ENCODE measurements around the gene SAMD7. TPM values are rescaled to one million over a fixed set of nuclear protein-coding genes. Genes with fewer than 3 reads are reported as not detected.

Gene SAMD7
- total and polyA plus RNA-seq, 7 experiments from 2014 or later: not detected

- Histone ChIP-seq H3K36me3 (ENCODE audit: control insufficient read depth in 2 of 3, insufficient read depth in 3 of 3, low read length in 3 of 3) (no peaks in the 10 kb centered on the region), H3K27me3 (ENCODE audit: control insufficient read depth in 2 of 2, insufficient read depth in 2 of 2, low read length in 2 of 2) (no peaks in the 10 kb centered on the region), H3K4me1 (ENCODE audit: control insufficient read depth in 2 of 2, insufficient read depth in 2 of 2, low read length in 2 of 2) (no peaks in the 10 kb centered on the region), H3K9me3 (ENCODE audit: control insufficient read depth in 2 of 3, low read length in 3 of 3) (no peaks in the 10 kb centered on the region), H3K27ac (ENCODE audit: low read depth, low read length) (no peak overlapping the region), H3K4me3 (ENCODE audit: low read length) (no peak overlapping the region)
- peaks cover 0 to 5% (median 3%) of the 10 kb centered on the region in 5 donors for H3K36me3 Mint-ChIP-seq
- H3K9me3 Mint-ChIP-seq: peaks cover 0 to 7% (median 0%) of the 10 kb centered on the region in 11 donors
- H3K4me1 Mint-ChIP-seq: peaks cover 0 to 5% (median 0%) of the 10 kb centered on the region in 7 donors
- DNase-seq (no peak), ATAC-seq (no peak)
- H3K27me3 Mint-ChIP-seq: peaks cover 0 to 13% (median 6%) of the 10 kb centered on the region in 5 donors
- ChIA-PET POLR2A (interaction anchor here (0.6 to 6.1 kb wide), 3 partner anchors 13 to 471 kb away, joined by 3 to 36 read pairs (median 4); partner anchors contain the start of gene SEC62), CTCF (interaction anchor here (0.6 to 1.1 kb wide), 2 partner anchors 75 to 139 kb away, joined by 3 to 4 read pairs; no protein-coding TSS in a partner anchor)
- no peak overlapping the region for H3K27ac Mint-ChIP-seq
- intact Hi-C loops (cut with micrococcal nuclease): no loop called here
- no peak overlapping the region for H3K4me3 Mint-ChIP-seq
These were observed 42.2 kb downstream of the SAMD7 start for GRCh38 chr3:169953462-169954141.

GRCh38 chr3:169954142-169954756 is 42.9 kb downstream of the SAMD7 start:
- ChIA-PET POLR2A (interaction anchor here (0.6 to 6.1 kb wide), 3 partner anchors 12 to 117 kb away, joined by 3 to 36 read pairs (median 3); partner anchors contain the start of gene SEC62), CTCF (interaction anchor here (1.1 kb wide), 1 partner anchor 140 kb away, joined by 4 read pairs; no protein-coding TSS in a partner anchor)
- H3K9me3 ChIP-seq (ENCODE audit: control insufficient read depth in 2 of 3, low read length in 3 of 3): no peaks in the 10 kb centered on the region
- ATAC-seq: peak; percentile 69
- Mint-ChIP-seq H3K4me3 (no peak overlapping the region), H3K27ac (no peak overlapping the region), H3K9me3 (peaks cover 0 to 7% (median 0%) of the 10 kb centered on the region in 11 donors), H3K4me1 (peaks cover 0 to 3% (median 0%) of the 10 kb centered on the region in 7 donors), H3K27me3 (peaks cover 0 to 13% (median 7%) of the 10 kb centered on the region in 5 donors), H3K36me3 (peaks cover 0 to 8% (median 3%) of the 10 kb centered on the region in 5 donors)
- no peaks in the 10 kb centered on the region for H3K4me1 ChIP-seq (ENCODE audit: control insufficient read depth in 2 of 2, insufficient read depth in 2 of 2, low read length in 2 of 2)
- H3K4me3 ChIP-seq (ENCODE audit: low read length): no peak overlapping the region
- intact Hi-C loops (cut with micrococcal nuclease): no loop called here
- no peak for DNase-seq
- H3K36me3 ChIP-seq (ENCODE audit: control insufficient read depth in 2 of 3, insufficient read depth in 3 of 3, low read length in 3 of 3): no peaks in the 10 kb centered on the region
- H3K27ac ChIP-seq (ENCODE audit: low read depth, low read length): no peak overlapping the region
- H3K27me3 ChIP-seq (ENCODE audit: control insufficient read depth in 2 of 2, insufficient read depth in 2 of 2, low read length in 2 of 2): no peaks in the 10 kb centered on the region

GRCh38 chr3:169955406-169955805 is 44.0 kb downstream of the SAMD7 start:
- Histone ChIP-seq H3K4me1 (ENCODE audit: control insufficient read depth in 2 of 2, insufficient read depth in 2 of 2, low read length in 2 of 2) (no peaks in the 10 kb centered on the region), H3K36me3 (ENCODE audit: control insufficient read depth in 2 of 3, insufficient read depth in 3 of 3, low read length in 3 of 3) (no peaks in the 10 kb centered on the region), H3K4me3 (ENCODE audit: low read length) (no peak overlapping the region), H3K27ac (ENCODE audit: low read depth, low read length) (no peak overlapping the region), H3K9me3 (ENCODE audit: control insufficient read depth in 2 of 3, low read length in 3 of 3) (no peaks in the 10 kb centered on the region), H3K27me3 (ENCODE audit: control insufficient read depth in 2 of 2, insufficient read depth in 2 of 2, low read length in 2 of 2) (no peaks in the 10 kb centered on the region)
- H3K27me3 Mint-ChIP-seq: peaks cover 0 to 13% (median 10%) of the 10 kb centered on the region in 5 donors
- no peak overlapping the region for H3K27ac Mint-ChIP-seq
- H3K4me1 Mint-ChIP-seq: peaks cover 0 to 6% (median 0%) of the 10 kb centered on the region in 7 donors
- ATAC-seq (no peak), DNase-seq (no peak)
- H3K4me3 Mint-ChIP-seq: no peak overlapping the region
- ChIA-PET CTCF (no interaction called here), POLR2A (interaction anchor here (6.1 kb wide), 1 partner anchor 11 kb away, joined by 36 read pairs; the partner anchor contains the start of gene SEC62)
- peaks cover 0 to 7% (median 0%) of the 10 kb centered on the region in 11 donors for H3K9me3 Mint-ChIP-seq
- intact Hi-C loops (cut with micrococcal nuclease): no loop called here
- H3K36me3 Mint-ChIP-seq: peaks cover 0 to 9% (median 3%) of the 10 kb centered on the region in 5 donors

- intact Hi-C loops (cut with micrococcal nuclease): no loop called here
- peaks cover 0 to 5% (median 0%) of the 10 kb centered on the region in 5 donors for H3K27me3 Mint-ChIP-seq
- POLR2A ChIA-PET: interaction anchor here (0.7 to 5.0 kb wide), 3 partner anchors 8 to 75 kb away, joined by 3 to 36 read pairs (median 4); no protein-coding TSS in a partner anchor
- H3K27ac ChIP-seq (ENCODE audit: low read depth, low read length): peak overlapping the region; percentile 0
- ATAC-seq (no peak), DNase-seq (no peak)
- CTCF ChIA-PET: interaction anchor here (1.2 to 1.4 kb wide), 2 partner anchors 75 to 99 kb away, joined by 3 to 4 read pairs; no protein-coding TSS in a partner anchor
- H3K9me3 Mint-ChIP-seq: peaks cover 0 to 5% (median 0%) of the 10 kb centered on the region in 11 donors
- H3K27ac Mint-ChIP-seq: peak overlapping the region in 8 of 9 donors; percentile 95 to 99 (median 98)
- H3K36me3 ChIP-seq (ENCODE audit: control insufficient read depth in 2 of 3, insufficient read depth in 3 of 3, low read length in 3 of 3): peaks cover 0 to 5% (median 0%) of the 10 kb centered on the region in 3 experiments
- H3K4me1 Mint-ChIP-seq: peaks cover 26 to 71% (median 47%) of the 10 kb centered on the region in 7 donors
- H3K27me3 ChIP-seq (ENCODE audit: control insufficient read depth in 2 of 2, insufficient read depth in 2 of 2, low read length in 2 of 2): no peaks in the 10 kb centered on the region
- H3K4me1 ChIP-seq (ENCODE audit: control insufficient read depth in 2 of 2, insufficient read depth in 2 of 2, low read length in 2 of 2): peaks cover 22 to 25% of the 10 kb centered on the region in 2 donors
- H3K4me3 Mint-ChIP-seq: peak overlapping the region in 5 of 10 donors; percentile 20 to 83 (median 52)
- no peaks in the 10 kb centered on the region for H3K9me3 ChIP-seq (ENCODE audit: control insufficient read depth in 2 of 3, low read length in 3 of 3)
- H3K36me3 Mint-ChIP-seq: peaks cover 0 to 5% (median 2%) of the 10 kb centered on the region in 5 donors
- H3K4me3 ChIP-seq (ENCODE audit: low read length): no peak overlapping the region
These were observed 52.8 kb downstream of the SAMD7 start for GRCh38 chr3:169964176-169964575.

GRCh38 chr3:169965562-169966427 is 54.4 kb downstream of the SAMD7 start:
- H3K4me1 Mint-ChIP-seq: peaks cover 32 to 81% (median 62%) of the 10 kb centered on the region in 7 donors
- Histone ChIP-seq H3K36me3 (ENCODE audit: control insufficient read depth in 2 of 3, insufficient read depth in 3 of 3, low read length in 3 of 3) (peaks cover 0 to 5% (median 0%) of the 10 kb centered on the region in 3 experiments), H3K4me1 (ENCODE audit: control insufficient read depth in 2 of 2, insufficient read depth in 2 of 2, low read length in 2 of 2) (peaks cover 22 to 36% of the 10 kb centered on the region in 2 donors), H3K4me3 (ENCODE audit: low read length) (peak overlapping the region; percentile 80), H3K27me3 (ENCODE audit: control insufficient read depth in 2 of 2, insufficient read depth in 2 of 2, low read length in 2 of 2) (no peaks in the 10 kb centered on the region), H3K9me3 (ENCODE audit: control insufficient read depth in 2 of 3, low read length in 3 of 3) (no peaks in the 10 kb centered on the region), H3K27ac (ENCODE audit: low read depth, low read length) (peak overlapping the region; percentile 95)
- peaks cover 0 to 2% (median 0%) of the 10 kb centered on the region in 5 donors for H3K27me3 Mint-ChIP-seq
- H3K36me3 Mint-ChIP-seq: peaks cover 0 to 5% (median 0%) of the 10 kb centered on the region in 5 donors
- DNase-seq (peak in 1 of 9 donors; percentile 58), ATAC-seq (peak; percentile 36)
- intact Hi-C loops (cut with micrococcal nuclease): loop anchor here (1.0 to 5.0 kb wide), 16 partner anchors 20 to 902 kb away; partner anchors contain the start of genes MYNN (in 2 of the 2), PHC3 (in 2 of the 2), SKIL (in 2 of the 2) and PRKCI (in 1 of the 2)
- H3K4me3 Mint-ChIP-seq: peak overlapping the region; percentile 83 to 98 (median 96)
- H3K27ac Mint-ChIP-seq: peak overlapping the region; percentile 95 to 99 (median 99)
- ChIA-PET CTCF (interaction anchor here (0.6 to 2.8 kb wide), 10 partner anchors 12 to 203 kb away, joined by 3 to 16 read pairs (median 4); no protein-coding TSS in a partner anchor), POLR2A (interaction anchor here (0.6 to 5.0 kb wide), 37 partner anchors 10 to 393 kb away, joined by 3 to 62 read pairs (median 5); partner anchors contain the start of genes GPR160, MYNN, PHC3 and TERC)
- peaks cover 0 to 5% (median 0%) of the 10 kb centered on the region in 11 donors for H3K9me3 Mint-ChIP-seq

All from naive thymus-derived CD4-positive, alpha-beta T cell (primary cell).